Measurements from ENCODE around the gene MIB1. TPM values are rescaled to one million over a fixed set of nuclear protein-coding genes. Genes with fewer than 3 reads are reported as not detected.
"Not testable (repeated sequence)": the region's sequence is repeated elsewhere in the genome, so short reads cannot be mapped to it uniquely, and the experiment has no call there.

MIB1 gene
- total RNA-seq, 1 donor from 2014 or later, result 90.9 TPM

DNA sequence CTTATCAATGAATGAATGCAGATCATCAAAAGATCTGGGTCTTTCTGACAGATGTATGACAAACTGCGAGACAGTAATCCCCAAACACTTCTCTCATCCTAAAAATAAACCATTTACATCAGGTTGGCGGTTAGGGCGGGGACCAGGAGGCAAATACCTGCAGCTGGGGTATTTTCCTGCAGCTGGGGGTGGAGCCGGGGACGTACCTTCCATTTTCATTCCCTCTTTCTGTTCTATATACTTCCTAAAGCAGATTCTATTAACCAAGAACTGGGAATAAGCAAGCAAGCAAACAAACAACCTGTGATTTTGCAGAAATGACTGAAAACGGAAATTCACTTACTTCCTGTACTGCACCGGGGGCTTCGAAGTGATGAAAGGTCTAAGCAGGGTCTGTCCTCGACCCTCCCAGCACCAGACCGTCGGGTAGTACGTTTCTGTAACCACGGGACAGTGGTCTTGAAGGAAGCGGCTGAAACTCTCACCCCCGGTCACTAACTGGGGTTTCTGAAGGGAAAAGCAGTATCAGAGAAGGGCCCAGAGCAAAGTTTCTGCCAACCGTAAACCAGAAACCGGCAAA lies 37.3 kb upstream of the MIB1 start:
- TF ChIP-seq, protein P1, sequence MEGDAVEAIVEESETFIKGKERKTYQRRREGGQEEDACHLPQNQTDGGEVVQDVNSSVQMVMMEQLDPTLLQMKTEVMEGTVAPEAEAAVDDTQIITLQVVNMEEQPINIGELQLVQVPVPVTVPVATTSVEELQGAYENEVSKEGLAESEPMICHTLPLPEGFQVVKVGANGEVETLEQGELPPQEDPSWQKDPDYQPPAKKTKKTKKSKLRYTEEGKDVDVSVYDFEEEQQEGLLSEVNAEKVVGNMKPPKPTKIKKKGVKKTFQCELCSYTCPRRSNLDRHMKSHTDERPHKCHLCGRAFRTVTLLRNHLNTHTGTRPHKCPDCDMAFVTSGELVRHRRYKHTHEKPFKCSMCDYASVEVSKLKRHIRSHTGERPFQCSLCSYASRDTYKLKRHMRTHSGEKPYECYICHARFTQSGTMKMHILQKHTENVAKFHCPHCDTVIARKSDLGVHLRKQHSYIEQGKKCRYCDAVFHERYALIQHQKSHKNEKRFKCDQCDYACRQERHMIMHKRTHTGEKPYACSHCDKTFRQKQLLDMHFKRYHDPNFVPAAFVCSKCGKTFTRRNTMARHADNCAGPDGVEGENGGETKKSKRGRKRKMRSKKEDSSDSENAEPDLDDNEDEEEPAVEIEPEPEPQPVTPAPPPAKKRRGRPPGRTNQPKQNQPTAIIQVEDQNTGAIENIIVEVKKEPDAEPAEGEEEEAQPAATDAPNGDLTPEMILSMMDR (conservative IDR thresholded peaks at IDR 0.05), result no peak
- Mint-ChIP-seq H3K9me3 (peaks cover 8% of the 10 kb centered on the region), H3K36me3 (ENCODE audit: low read depth) (peaks cover 13% of the 10 kb centered on the region), H3K4me1 (peaks cover 30% of the 10 kb centered on the region), H3K27me3 (ENCODE audit: low read depth) (no peaks in the 10 kb centered on the region), H3K27ac (ENCODE audit: unreplicated experiment) (peak overlapping the region; percentile 75), H3K4me3 (peak overlapping the region; percentile 94)
- DNase-seq (ENCODE audit: low read depth, low spot score), result peak; percentile 14

DNA sequence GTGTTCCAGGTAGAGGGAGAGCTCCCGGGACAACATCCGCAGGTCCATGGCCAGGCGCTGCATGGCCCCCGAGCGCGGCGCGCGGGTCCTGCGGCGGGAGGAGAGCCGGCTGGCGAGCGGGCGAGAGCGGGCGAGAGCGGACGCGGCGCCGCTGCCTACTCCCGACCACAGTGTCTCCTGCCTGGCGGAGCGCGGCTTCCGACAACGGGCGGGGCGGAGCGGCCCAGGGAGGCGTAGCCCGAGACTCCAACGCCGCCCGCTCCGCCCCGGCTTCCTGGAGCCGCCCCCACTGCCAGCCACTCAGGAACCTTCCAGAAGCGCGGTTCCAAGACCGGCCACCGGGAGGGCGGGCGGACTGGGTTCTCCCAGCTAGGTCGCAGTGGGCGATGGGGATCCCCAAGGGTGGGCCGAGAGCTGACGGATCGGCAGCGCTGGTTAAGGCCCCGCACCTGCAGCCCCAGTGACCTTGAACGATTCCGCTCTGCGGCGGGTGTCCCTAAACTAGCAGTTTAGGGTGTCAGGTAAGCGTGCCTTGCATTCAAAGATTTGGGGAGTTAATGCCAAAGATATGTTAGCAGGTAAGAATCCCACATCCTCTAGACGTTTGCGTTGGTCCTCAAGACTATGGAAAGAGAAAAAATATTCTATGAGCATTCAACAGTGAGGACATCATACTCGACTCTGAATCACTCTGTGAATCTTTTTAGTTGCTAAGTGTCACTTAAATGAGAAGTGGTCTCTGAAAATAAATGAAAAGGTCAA lies 35.8 kb upstream of the MIB1 start, which contains the start of gene ABHD3:
Gene ABHD3 (minus strand): TSS at position 172 of the 762 bp plus-strand sequence. CDS start 109 bp downstream, at position 63.
- Mint-ChIP-seq H3K27me3 (ENCODE audit: low read depth) (no peaks in the 10 kb centered on the region), H3K4me3 (peak within 1 kb of the TSS; percentile 94), H3K27ac (ENCODE audit: unreplicated experiment) (peak within 1 kb of the TSS; percentile 75), H3K4me1 (peaks cover 30% of the 10 kb centered on the region), H3K9me3 (peaks cover 8% of the 10 kb centered on the region), H3K36me3 (ENCODE audit: low read depth) (peaks cover 13% of the 10 kb centered on the region)
- TF ChIP-seq, protein P1 (conservative IDR thresholded peaks at IDR 0.05), result peak; percentile 59
- DNase-seq (ENCODE audit: low read depth, low spot score), result peak; percentile 75

DNA sequence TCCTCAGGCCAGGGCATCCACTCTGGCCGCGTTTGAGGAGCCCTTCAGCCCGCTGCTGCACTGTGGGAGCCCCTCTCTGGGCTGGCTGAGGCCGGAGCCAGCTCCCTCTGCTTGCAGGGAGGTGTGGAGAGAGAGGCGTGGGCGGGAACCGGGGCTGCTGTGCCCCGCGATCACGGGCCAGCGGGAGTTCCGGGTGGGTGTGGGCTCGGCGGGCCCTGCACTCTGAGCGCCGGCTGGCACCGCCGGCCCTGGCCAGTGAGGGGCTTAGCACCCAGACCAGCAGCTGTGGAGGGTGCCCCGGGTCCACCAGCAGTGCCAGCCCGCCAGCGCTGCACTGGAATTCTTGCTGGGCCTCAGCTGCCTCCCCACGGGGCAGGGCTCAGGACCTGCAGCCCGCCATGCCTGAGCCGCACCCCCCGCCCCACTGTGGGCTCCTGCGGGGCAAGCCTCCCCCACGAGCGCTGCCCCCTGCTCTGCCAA lies 34.2 kb upstream of the MIB1 start:
- no peaks in the 10 kb centered on the region for H3K27me3 Mint-ChIP-seq (ENCODE audit: low read depth)
- no peak for DNase-seq (ENCODE audit: low read depth, low spot score)
- peaks cover 30% of the 10 kb centered on the region for H3K4me1 Mint-ChIP-seq
- no peak overlapping the region for H3K27ac Mint-ChIP-seq (ENCODE audit: unreplicated experiment)
- peaks cover 13% of the 10 kb centered on the region for H3K36me3 Mint-ChIP-seq (ENCODE audit: low read depth)
- TF ChIP-seq, protein P1 (conservative IDR thresholded peaks at IDR 0.05), result no peak
- no peak overlapping the region for H3K4me3 Mint-ChIP-seq
- peaks cover 8% of the 10 kb centered on the region for H3K9me3 Mint-ChIP-seq

DNA sequence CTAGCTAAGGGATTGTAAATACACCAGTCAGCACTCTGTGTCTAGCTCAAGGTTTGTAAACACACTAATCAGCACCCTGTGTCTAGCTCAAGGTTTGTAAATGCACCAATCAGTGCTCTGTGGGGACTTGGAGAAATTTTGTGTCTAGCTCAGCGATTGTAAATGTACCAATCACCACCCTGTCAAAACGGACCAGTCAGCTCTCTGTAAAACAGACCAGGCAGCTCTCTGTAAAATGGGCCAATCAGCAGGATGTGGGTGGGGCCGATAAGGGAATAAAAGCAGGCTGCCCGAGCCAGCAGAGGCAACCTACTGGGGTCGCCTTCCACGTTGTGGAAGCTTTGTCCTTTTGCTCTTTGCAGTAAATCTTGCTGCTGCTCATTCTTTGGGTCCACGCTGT lies 33.5 kb upstream of the MIB1 start:
- Mint-ChIP-seq H3K36me3 (ENCODE audit: low read depth) (peaks cover 13% of the 10 kb centered on the region), H3K4me1 (peaks cover 30% of the 10 kb centered on the region)
- not testable (repeated sequence) for H3K27me3 Mint-ChIP-seq (ENCODE audit: low read depth)

DNA sequence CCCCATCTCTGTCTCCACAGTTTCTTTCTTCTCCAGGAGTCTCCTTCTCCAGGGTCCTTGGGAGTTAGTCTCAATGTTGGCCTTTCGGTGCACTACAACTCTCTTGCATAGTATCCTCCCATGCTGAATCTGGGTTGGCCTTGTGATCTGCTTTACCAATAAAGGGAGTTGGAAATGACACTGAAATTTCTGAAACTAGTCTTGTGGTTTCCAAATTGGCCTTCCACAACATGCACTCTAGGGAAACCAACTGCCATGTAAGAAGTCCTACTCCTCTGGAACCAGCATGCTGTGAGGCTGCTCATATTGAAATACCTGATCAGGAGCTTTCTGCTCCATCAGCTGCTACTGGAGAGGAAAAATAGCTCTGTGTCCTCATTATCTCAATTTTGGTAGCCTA lies 26.1 kb upstream of the MIB1 start:
- Mint-ChIP-seq H3K9me3 (peaks cover 12% of the 10 kb centered on the region), H3K36me3 (ENCODE audit: low read depth) (peaks cover 5% of the 10 kb centered on the region), H3K27me3 (ENCODE audit: low read depth) (no peaks in the 10 kb centered on the region), H3K4me3 (no peak overlapping the region), H3K27ac (ENCODE audit: unreplicated experiment) (no peak overlapping the region), H3K4me1 (no peaks in the 10 kb centered on the region)
- no peak for DNase-seq (ENCODE audit: low read depth, low spot score)
- TF ChIP-seq, protein P1 (conservative IDR thresholded peaks at IDR 0.05), result no peak

More for the DNA sequence above, 33.5 kb upstream of the MIB1 start:
- H3K9me3 Mint-ChIP-seq; H3K27ac Mint-ChIP-seq (ENCODE audit: unreplicated experiment); DNase-seq (ENCODE audit: low read depth, low spot score): not testable (repeated sequence)
- H3K4me3 Mint-ChIP-seq, result peak overlapping the region; percentile 54

DNA sequence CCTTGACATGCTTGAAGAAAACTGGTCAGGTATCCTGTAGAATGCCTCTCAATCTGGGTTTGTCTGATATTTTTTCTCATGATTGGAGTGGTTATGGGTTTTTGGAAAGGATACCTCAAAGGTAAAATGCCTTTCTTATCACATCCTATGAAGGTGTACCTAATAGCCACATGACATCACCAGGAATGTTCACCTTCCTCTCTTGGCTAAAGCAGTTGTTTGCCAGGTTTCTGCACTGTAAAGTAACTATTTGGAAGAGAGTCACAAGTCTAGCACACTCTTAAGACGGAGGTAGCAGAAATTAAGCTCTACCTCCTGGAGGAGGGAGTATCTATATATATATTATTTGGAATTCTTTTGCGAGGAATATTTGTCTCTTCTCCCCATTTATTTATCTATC lies 17.9 kb upstream of the MIB1 start:
- Mint-ChIP-seq H3K27me3 (ENCODE audit: low read depth) (no peaks in the 10 kb centered on the region), H3K9me3 (peaks cover 3% of the 10 kb centered on the region), H3K4me3 (no peak overlapping the region), H3K4me1 (peaks cover 7% of the 10 kb centered on the region), H3K27ac (ENCODE audit: unreplicated experiment) (no peak overlapping the region), H3K36me3 (ENCODE audit: low read depth) (peaks cover 2% of the 10 kb centered on the region)
- TF ChIP-seq, protein P1 (conservative IDR thresholded peaks at IDR 0.05), result no peak
- DNase-seq (ENCODE audit: low read depth, low spot score), result no peak

Measured in neural crest cell (in vitro differentiated cells).